Uterus (tissue), 4 donors: Measurements from ENCODE around the gene KIT. TPM values are rescaled to one million over a fixed set of nuclear protein-coding genes. Genes with fewer than 3 reads are reported as not detected.

Source experiments
- DNase-seq, 2 donors: peaks; one replicate each; pipeline ENCODE4 v3.0.0-alpha.2; 2019 to 2020
- H3K27ac ChIP-seq, 2 donors: fragments of 200-600 bp; sonication (generic); 1 replicate in 1 of 2; 2 replicates in 1 of 2; pipeline ENCODE4 v1.5.1; 2016 to 2018
- H3K27me3 ChIP-seq, 2 donors: fragments of 200-600 bp; sonication (generic); one replicate each; pipeline ENCODE4 v1.5.1; 2018 to 2019; ENCODE audit warnings: control low read depth in 1 of 2
- H3K36me3 ChIP-seq, 2 donors: fragments of 200-600 bp; sonication (generic); one replicate each; pipeline ENCODE4 v1.5.1; 2019; ENCODE audit warnings: control low read depth in 1 of 2
- H3K4me1 ChIP-seq, 2 donors: fragments of 200-600 bp; sonication (generic); one replicate each; pipeline ENCODE4 v1.5.1; 2018 to 2019; ENCODE audit warnings: control low read depth in 1 of 2
- H3K4me3 ChIP-seq, 2 donors: fragments of 200-600 bp; sonication (generic); 1 replicate in 1 of 2; 2 replicates in 1 of 2; pipeline ENCODE4 v1.5.1; 2018 to 2019; ENCODE audit warnings: mild to moderate bottlenecking in 1 of 2
- H3K9me3 ChIP-seq, 2 donors: fragments of 200-600 bp; sonication (generic); one replicate each; pipeline ENCODE4 v1.5.1; 2019; ENCODE audit warnings: control low read depth in 1 of 2
- POLR2A ChIP-seq, 2 donors: fragments of 450-650 bp; IDR thresholded peaks; one replicate each; pipeline ENCODE4 v1.6.1; 2016; ENCODE audit warnings: antibody characterized with exemption in 2 of 2, mild to moderate bottlenecking in 1 of 2, moderate library complexity in 1 of 2
- intact Hi-C: fragments of 100-400 bp; cut with DNase I; formaldehyde crosslinking; loops from one replicate; pipeline ENCODE4 v1.15.1; 2023; ENCODE audit warnings: low total_unique reads
- total RNA-seq, 4 donors: library from RNA; depleted of rRNA in 3 of 4; stranded (reverse); fragments of >200 nt in 3 of 4; gene quantifications; one replicate each; pipeline versions ENCODE4 v1.1.0 to v1.2.4, GENCODE V29; 2014 to 2023
- TF ChIP-seq, protein P1 (sequence below), 4 experiments: fragments of 200-600 bp in 2 of 4; fragments of 450-650 bp in 2 of 4; sonication (generic) in 2 of 4; IDR thresholded peaks; one replicate each; pipeline ENCODE4 v1.5.1; 2016 to 2019; ENCODE audit warnings: antibody characterized with exemption in 4 of 4, mild to moderate bottlenecking in 2 of 4, moderate library complexity in 1 of 4
- donor health status: DM: yes; HTN: yes; CAD: no.

The KIT gene
- total RNA-seq, 4 donors from 2014 or later, result 6.4 to 69.9 (median 40.3) TPM

GRCh38 chr4:54700986-54701385, 43.2 kb downstream of the KIT start:
- Histone ChIP-seq H3K27ac (no peak overlapping the region), H3K9me3 (no peaks in the 10 kb centered on the region), H3K4me1 (no peaks in the 10 kb centered on the region), H3K36me3 (no peaks in the 10 kb centered on the region), H3K27me3 (no peaks in the 10 kb centered on the region), H3K4me3 (no peak overlapping the region)
- no peak for TF ChIP-seq POLR2A (IDR thresholded peaks at IDR 0.05)
- TF ChIP-seq, protein P1, sequence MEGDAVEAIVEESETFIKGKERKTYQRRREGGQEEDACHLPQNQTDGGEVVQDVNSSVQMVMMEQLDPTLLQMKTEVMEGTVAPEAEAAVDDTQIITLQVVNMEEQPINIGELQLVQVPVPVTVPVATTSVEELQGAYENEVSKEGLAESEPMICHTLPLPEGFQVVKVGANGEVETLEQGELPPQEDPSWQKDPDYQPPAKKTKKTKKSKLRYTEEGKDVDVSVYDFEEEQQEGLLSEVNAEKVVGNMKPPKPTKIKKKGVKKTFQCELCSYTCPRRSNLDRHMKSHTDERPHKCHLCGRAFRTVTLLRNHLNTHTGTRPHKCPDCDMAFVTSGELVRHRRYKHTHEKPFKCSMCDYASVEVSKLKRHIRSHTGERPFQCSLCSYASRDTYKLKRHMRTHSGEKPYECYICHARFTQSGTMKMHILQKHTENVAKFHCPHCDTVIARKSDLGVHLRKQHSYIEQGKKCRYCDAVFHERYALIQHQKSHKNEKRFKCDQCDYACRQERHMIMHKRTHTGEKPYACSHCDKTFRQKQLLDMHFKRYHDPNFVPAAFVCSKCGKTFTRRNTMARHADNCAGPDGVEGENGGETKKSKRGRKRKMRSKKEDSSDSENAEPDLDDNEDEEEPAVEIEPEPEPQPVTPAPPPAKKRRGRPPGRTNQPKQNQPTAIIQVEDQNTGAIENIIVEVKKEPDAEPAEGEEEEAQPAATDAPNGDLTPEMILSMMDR (IDR thresholded peaks at IDR 0.05), result no peak
- DNase-seq, result no peak
- intact Hi-C loops, result no loop called here

GRCh38 chr4:54703182-54703581, 45.4 kb downstream of the KIT start:
- H3K36me3 ChIP-seq, result no peaks in the 10 kb centered on the region
- intact Hi-C loops, result no loop called here
- no peak for DNase-seq
- no peak overlapping the region for H3K4me3 ChIP-seq
- no peak overlapping the region for H3K27ac ChIP-seq
- H3K4me1 ChIP-seq, result no peaks in the 10 kb centered on the region
- H3K9me3 ChIP-seq, result no peaks in the 10 kb centered on the region
- H3K27me3 ChIP-seq, result no peaks in the 10 kb centered on the region
- TF ChIP-seq, protein P1 (IDR thresholded peaks at IDR 0.05), result no peak
- TF ChIP-seq POLR2A (IDR thresholded peaks at IDR 0.05), result no peak

DNA sequence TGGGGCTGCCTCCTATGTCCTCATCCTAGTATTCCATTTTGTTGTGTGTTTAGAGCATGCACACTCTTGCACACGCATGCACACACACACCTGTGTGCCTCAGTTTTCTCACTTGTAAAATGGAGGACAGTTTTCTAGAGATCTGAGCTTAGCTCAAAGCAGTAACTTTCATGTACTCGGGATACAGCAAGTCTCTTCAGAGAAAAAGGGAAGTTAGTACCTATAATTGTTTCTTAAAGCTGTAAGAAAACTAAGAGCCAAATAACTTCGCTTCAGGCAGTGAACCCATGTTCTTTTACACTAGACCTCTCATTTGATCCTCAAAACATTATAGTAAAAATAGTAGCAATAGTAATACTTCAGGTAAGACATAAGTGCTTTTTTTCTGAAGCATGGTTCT, 49.6 kb downstream of the KIT start:
- DNase-seq, result no peak
- H3K36me3 ChIP-seq, result no peaks in the 10 kb centered on the region
- H3K4me3 ChIP-seq, result no peak overlapping the region
- no peak overlapping the region for H3K27ac ChIP-seq
- intact Hi-C loops, result no loop called here
- H3K4me1 ChIP-seq, result no peaks in the 10 kb centered on the region
- TF ChIP-seq, protein P1 (IDR thresholded peaks at IDR 0.05), result no peak
- H3K27me3 ChIP-seq, result no peaks in the 10 kb centered on the region
- H3K9me3 ChIP-seq, result no peaks in the 10 kb centered on the region

- H3K9me3 ChIP-seq, result no peaks in the 10 kb centered on the region
- intact Hi-C loops, result no loop called here
- no peak overlapping the region for H3K4me3 ChIP-seq
- TF ChIP-seq, protein P1 (IDR thresholded peaks at IDR 0.05), result no peak
- TF ChIP-seq POLR2A (IDR thresholded peaks at IDR 0.05), result no peak
- DNase-seq, result no peak
- H3K36me3 ChIP-seq, result no peaks in the 10 kb centered on the region
- H3K27me3 ChIP-seq, result no peaks in the 10 kb centered on the region
- no peaks in the 10 kb centered on the region for H3K4me1 ChIP-seq
- no peak overlapping the region for H3K27ac ChIP-seq
Measured at GRCh38 chr4:54708339-54709279, 50.9 kb downstream of the KIT start.

DNA sequence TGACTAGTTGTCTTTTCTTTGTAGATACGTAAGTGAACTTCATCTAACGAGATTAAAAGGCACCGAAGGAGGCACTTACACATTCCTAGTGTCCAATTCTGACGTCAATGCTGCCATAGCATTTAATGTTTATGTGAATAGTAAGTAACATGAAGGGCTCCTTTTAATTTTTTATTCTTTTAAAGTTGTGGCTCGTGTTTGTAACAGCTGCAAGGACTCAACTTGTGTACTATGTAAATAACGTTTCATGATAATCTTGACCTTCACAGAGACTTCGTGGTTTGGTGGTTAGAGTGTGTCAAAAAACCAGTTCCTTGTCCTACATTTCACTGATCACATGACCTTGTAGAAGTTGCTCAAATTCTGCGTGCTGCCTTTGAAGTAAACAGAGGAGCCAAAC, 51.6 kb downstream of the KIT start:
- Histone ChIP-seq H3K9me3 (no peaks in the 10 kb centered on the region), H3K36me3 (no peaks in the 10 kb centered on the region), H3K27ac (no peak overlapping the region), H3K27me3 (no peaks in the 10 kb centered on the region), H3K4me3 (no peak overlapping the region), H3K4me1 (no peaks in the 10 kb centered on the region)
- DNase-seq, result no peak
- no peak for TF ChIP-seq POLR2A (IDR thresholded peaks at IDR 0.05)
- TF ChIP-seq, protein P1 (IDR thresholded peaks at IDR 0.05), result no peak
- intact Hi-C loops, result no loop called here
